ENCODE results near the gene CDH2.

CDH2 gene

DNA sequence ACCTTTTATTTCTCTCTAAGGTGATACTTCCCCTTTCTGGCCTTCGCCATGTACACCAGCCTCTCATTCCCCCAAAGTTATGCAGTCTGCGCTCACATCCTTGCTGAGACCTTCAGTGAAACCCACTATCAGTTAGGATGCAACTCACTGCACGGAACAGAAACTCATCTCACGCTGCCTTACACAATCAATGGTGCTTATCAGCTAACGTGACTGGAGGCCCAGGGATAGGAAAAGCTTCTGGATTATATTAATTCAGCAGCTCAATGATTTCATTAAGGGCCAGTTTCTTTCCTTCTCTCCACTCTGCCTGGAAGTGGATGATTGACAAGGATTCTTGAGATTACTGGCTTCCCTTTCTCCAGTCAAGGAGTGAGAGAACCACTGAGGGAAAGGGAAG, 44.8 kb downstream of the CDH2 start:
- H3K4me3 ChIP-seq (ENCODE audit: low read depth in 1 of 5, low read length in 5 of 5), result no peak overlapping the region
- no peaks in the 10 kb centered on the region for H3K36me3 ChIP-seq (ENCODE audit: control insufficient read depth in 5 of 5, insufficient read depth in 5 of 5, low read length in 5 of 5)
- no peak overlapping the region for H3K27ac ChIP-seq (ENCODE audit: low read depth, low read length)
- no peak overlapping the region for H3K9ac ChIP-seq (ENCODE audit: low read length in 5 of 5)
- no peaks in the 10 kb centered on the region for H3K4me1 ChIP-seq (ENCODE audit: control insufficient read depth in 5 of 5, insufficient read depth in 5 of 5, low read length in 5 of 5)
- no peaks in the 10 kb centered on the region for H3K27me3 ChIP-seq (ENCODE audit: control insufficient read depth in 5 of 5, insufficient read depth in 4 of 5, low read length in 5 of 5)
- H3K9me3 ChIP-seq (ENCODE audit: control insufficient read depth in 5 of 5, low read length in 5 of 5), result no peaks in the 10 kb centered on the region

DNA sequence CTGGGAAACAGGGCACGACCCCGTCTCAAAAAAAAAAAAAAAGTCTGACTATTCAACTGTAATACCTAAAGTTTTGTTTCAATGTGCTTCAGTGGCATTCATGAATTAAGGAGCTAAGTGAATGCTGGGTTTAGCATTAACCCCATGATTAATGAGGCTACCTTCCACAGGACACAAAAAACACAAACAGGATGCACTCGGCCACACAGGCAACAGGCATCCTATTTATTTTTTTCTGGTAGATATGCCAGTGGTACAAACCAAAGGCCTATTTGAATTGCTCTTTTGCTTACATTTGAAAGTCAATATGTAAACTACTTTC, 48.3 kb downstream of the CDH2 start:
- no peak overlapping the region for H3K27ac ChIP-seq (ENCODE audit: low read depth, low read length)

GRCh38 chr18:28127763-28128658, 48.9 kb downstream of the CDH2 start:
- Histone ChIP-seq H3K27me3 (ENCODE audit: control insufficient read depth in 5 of 5, insufficient read depth in 4 of 5, low read length in 5 of 5) (no peaks in the 10 kb centered on the region), H3K4me3 (ENCODE audit: low read depth in 1 of 5, low read length in 5 of 5) (no peak overlapping the region), H3K9ac (ENCODE audit: low read length in 5 of 5) (no peak overlapping the region), H3K27ac (ENCODE audit: low read depth, low read length) (no peak overlapping the region), H3K36me3 (ENCODE audit: control insufficient read depth in 5 of 5, insufficient read depth in 5 of 5, low read length in 5 of 5) (no peaks in the 10 kb centered on the region), H3K4me1 (ENCODE audit: control insufficient read depth in 5 of 5, insufficient read depth in 5 of 5, low read length in 5 of 5) (no peaks in the 10 kb centered on the region), H3K9me3 (ENCODE audit: control insufficient read depth in 5 of 5, low read length in 5 of 5) (no peaks in the 10 kb centered on the region)

More for the DNA sequence above, 48.3 kb downstream of the CDH2 start:
- H3K9ac ChIP-seq (ENCODE audit: low read length in 5 of 5), result no peak overlapping the region
- H3K36me3 ChIP-seq (ENCODE audit: control insufficient read depth in 5 of 5, insufficient read depth in 5 of 5, low read length in 5 of 5), result no peaks in the 10 kb centered on the region
- H3K4me3 ChIP-seq (ENCODE audit: low read depth in 1 of 5, low read length in 5 of 5), result no peak overlapping the region
- H3K9me3 ChIP-seq (ENCODE audit: control insufficient read depth in 5 of 5, low read length in 5 of 5), result no peaks in the 10 kb centered on the region
- no peaks in the 10 kb centered on the region for H3K27me3 ChIP-seq (ENCODE audit: control insufficient read depth in 5 of 5, insufficient read depth in 4 of 5, low read length in 5 of 5)
- no peaks in the 10 kb centered on the region for H3K4me1 ChIP-seq (ENCODE audit: control insufficient read depth in 5 of 5, insufficient read depth in 5 of 5, low read length in 5 of 5)

DNA sequence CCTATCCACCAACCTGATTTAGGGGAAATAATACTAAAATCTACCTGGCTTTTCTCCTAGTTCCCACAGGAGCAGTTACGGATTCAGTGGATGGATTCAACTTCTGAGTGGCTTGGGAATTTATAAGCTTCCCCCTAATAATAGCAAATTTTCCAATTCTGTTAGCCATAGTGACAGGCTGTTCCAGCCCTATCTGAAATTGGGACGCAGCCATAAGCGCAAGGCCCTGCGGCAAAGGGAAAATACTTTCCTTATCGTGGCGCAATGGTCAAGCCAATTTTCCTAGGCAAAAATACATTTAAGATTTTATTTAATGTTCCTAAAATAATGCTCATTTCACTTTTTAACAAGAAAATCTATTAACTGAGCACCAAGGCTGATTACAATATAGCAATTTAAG, 49.7 kb downstream of the CDH2 start:
- H3K4me1 ChIP-seq (ENCODE audit: control insufficient read depth in 5 of 5, insufficient read depth in 5 of 5, low read length in 5 of 5), result no peaks in the 10 kb centered on the region
- no peak overlapping the region for H3K27ac ChIP-seq (ENCODE audit: low read depth, low read length)
- no peaks in the 10 kb centered on the region for H3K27me3 ChIP-seq (ENCODE audit: control insufficient read depth in 5 of 5, insufficient read depth in 4 of 5, low read length in 5 of 5)
- no peak overlapping the region for H3K4me3 ChIP-seq (ENCODE audit: low read depth in 1 of 5, low read length in 5 of 5)
- no peaks in the 10 kb centered on the region for H3K36me3 ChIP-seq (ENCODE audit: control insufficient read depth in 5 of 5, insufficient read depth in 5 of 5, low read length in 5 of 5)
- H3K9me3 ChIP-seq (ENCODE audit: control insufficient read depth in 5 of 5, low read length in 5 of 5), result no peaks in the 10 kb centered on the region
- H3K9ac ChIP-seq (ENCODE audit: low read length in 5 of 5), result no peak overlapping the region

GRCh38 chr18:28126768-28127167, 50.2 kb downstream of the CDH2 start:
- Histone ChIP-seq H3K27ac (ENCODE audit: low read depth, low read length) (no peak overlapping the region), H3K4me3 (ENCODE audit: low read depth in 1 of 5, low read length in 5 of 5) (no peak overlapping the region), H3K4me1 (ENCODE audit: control insufficient read depth in 5 of 5, insufficient read depth in 5 of 5, low read length in 5 of 5) (no peaks in the 10 kb centered on the region)

GRCh38 chr18:28125051-28125450, 51.9 kb downstream of the CDH2 start:
- H3K36me3 ChIP-seq (ENCODE audit: control insufficient read depth in 5 of 5, insufficient read depth in 5 of 5, low read length in 5 of 5), result no peaks in the 10 kb centered on the region

More at GRCh38 chr18:28126768-28127167, 50.2 kb downstream of the CDH2 start:
- Histone ChIP-seq H3K27me3 (ENCODE audit: control insufficient read depth in 5 of 5, insufficient read depth in 4 of 5, low read length in 5 of 5) (no peaks in the 10 kb centered on the region), H3K9ac (ENCODE audit: low read length in 5 of 5) (no peak overlapping the region), H3K36me3 (ENCODE audit: control insufficient read depth in 5 of 5, insufficient read depth in 5 of 5, low read length in 5 of 5) (no peaks in the 10 kb centered on the region), H3K9me3 (ENCODE audit: control insufficient read depth in 5 of 5, low read length in 5 of 5) (no peaks in the 10 kb centered on the region)

DNA sequence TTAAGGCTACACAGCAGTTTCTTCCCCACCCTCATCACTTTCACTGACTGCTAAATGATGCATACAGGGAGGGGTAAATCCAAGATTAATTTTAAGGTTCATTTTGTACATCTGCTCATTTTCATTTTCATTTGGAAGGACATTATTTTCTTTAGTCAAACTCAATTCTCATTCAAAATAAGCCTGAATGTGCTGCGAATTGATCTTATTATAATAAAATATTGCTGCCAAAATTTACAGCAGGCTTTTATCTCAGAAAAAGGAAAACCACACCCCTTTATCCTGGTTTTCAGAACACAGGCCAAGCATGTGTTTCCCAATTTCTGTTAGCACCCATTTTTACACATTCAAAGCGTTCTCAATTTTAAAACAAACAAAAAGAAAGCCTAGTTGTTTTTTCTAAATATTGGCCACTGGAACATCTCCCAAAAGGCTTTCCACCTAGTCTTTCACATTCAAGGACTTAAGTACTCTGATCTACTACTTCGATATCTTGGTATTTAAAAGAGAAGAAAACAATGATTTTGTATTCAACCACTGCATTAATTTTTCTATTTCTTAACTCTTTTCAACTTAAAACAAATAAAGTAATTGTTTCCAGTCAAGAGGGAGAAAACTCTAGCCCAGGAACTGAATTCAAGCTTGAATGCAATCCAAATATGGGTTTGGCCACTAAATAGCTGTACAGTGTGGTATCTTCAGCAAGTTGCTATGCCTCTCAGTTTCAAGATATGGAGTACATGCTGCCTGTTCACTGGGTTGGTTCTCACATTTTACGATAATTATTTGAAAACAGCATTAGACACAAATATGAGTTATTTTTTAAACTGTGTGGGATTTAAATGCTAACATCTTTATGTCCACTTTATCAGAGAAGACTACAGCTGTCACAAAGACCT, 52.5 kb downstream of the CDH2 start:
- H3K27ac ChIP-seq (ENCODE audit: low read depth, low read length), result no peak overlapping the region
- no peaks in the 10 kb centered on the region for H3K36me3 ChIP-seq (ENCODE audit: control insufficient read depth in 5 of 5, insufficient read depth in 5 of 5, low read length in 5 of 5)
- no peaks in the 10 kb centered on the region for H3K4me1 ChIP-seq (ENCODE audit: control insufficient read depth in 5 of 5, insufficient read depth in 5 of 5, low read length in 5 of 5)
- no peak overlapping the region for H3K4me3 ChIP-seq (ENCODE audit: low read depth in 1 of 5, low read length in 5 of 5)
- H3K27me3 ChIP-seq (ENCODE audit: control insufficient read depth in 5 of 5, insufficient read depth in 4 of 5, low read length in 5 of 5), result no peaks in the 10 kb centered on the region
- no peaks in the 10 kb centered on the region for H3K9me3 ChIP-seq (ENCODE audit: control insufficient read depth in 5 of 5, low read length in 5 of 5)
- H3K9ac ChIP-seq (ENCODE audit: low read length in 5 of 5), result no peak overlapping the region

More at GRCh38 chr18:28125051-28125450, 51.9 kb downstream of the CDH2 start:
- H3K9ac ChIP-seq (ENCODE audit: low read length in 5 of 5), result no peak overlapping the region
- no peak overlapping the region for H3K27ac ChIP-seq (ENCODE audit: low read depth, low read length)
- H3K27me3 ChIP-seq (ENCODE audit: control insufficient read depth in 5 of 5, insufficient read depth in 4 of 5, low read length in 5 of 5), result no peaks in the 10 kb centered on the region
- no peak overlapping the region for H3K4me3 ChIP-seq (ENCODE audit: low read depth in 1 of 5, low read length in 5 of 5)
- H3K9me3 ChIP-seq (ENCODE audit: control insufficient read depth in 5 of 5, low read length in 5 of 5), result no peaks in the 10 kb centered on the region
- no peaks in the 10 kb centered on the region for H3K4me1 ChIP-seq (ENCODE audit: control insufficient read depth in 5 of 5, insufficient read depth in 5 of 5, low read length in 5 of 5)

DNA sequence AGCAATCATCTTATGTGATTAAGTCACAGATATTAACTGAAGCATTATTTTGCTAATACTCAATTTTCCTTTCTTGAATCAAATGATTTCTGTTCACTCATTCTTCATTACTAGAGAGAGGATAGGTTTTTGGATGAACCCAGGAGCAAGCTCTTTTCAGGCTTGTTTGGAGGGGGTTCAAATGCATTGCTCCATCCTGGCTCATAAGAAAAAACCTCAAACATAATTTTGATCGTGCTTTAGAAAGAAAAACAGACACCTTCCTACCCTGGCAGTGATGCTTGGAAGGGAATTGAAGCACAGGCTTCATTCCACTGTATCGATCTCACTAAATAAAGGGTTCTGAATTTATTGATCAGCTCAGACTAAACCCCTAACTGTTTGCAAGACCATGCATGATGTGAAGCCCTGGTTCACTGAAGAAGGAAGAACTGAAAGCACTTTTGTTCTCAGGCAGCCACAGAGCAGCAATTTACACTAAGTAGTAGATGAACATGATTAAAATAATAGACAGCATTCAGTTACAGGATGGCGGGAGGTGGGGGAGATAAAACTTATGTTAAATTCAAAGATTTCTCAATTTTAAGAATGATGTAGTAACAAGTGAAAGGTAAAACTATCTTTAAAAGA, 53.4 kb downstream of the CDH2 start:
- Histone ChIP-seq H3K36me3 (ENCODE audit: control insufficient read depth in 5 of 5, insufficient read depth in 5 of 5, low read length in 5 of 5) (no peaks in the 10 kb centered on the region), H3K27me3 (ENCODE audit: control insufficient read depth in 5 of 5, insufficient read depth in 4 of 5, low read length in 5 of 5) (no peaks in the 10 kb centered on the region), H3K9ac (ENCODE audit: low read length in 5 of 5) (no peak overlapping the region), H3K9me3 (ENCODE audit: control insufficient read depth in 5 of 5, low read length in 5 of 5) (no peaks in the 10 kb centered on the region), H3K4me1 (ENCODE audit: control insufficient read depth in 5 of 5, insufficient read depth in 5 of 5, low read length in 5 of 5) (no peaks in the 10 kb centered on the region), H3K27ac (ENCODE audit: low read depth, low read length) (no peak overlapping the region), H3K4me3 (ENCODE audit: low read depth in 1 of 5, low read length in 5 of 5) (no peak overlapping the region)

- Histone ChIP-seq H3K27me3 (ENCODE audit: control insufficient read depth in 5 of 5, insufficient read depth in 4 of 5, low read length in 5 of 5) (no peaks in the 10 kb centered on the region), H3K9ac (ENCODE audit: low read length in 5 of 5) (no peak overlapping the region), H3K36me3 (ENCODE audit: control insufficient read depth in 5 of 5, insufficient read depth in 5 of 5, low read length in 5 of 5) (no peaks in the 10 kb centered on the region), H3K27ac (ENCODE audit: low read depth, low read length) (no peak overlapping the region), H3K4me1 (ENCODE audit: control insufficient read depth in 5 of 5, insufficient read depth in 5 of 5, low read length in 5 of 5) (no peaks in the 10 kb centered on the region), H3K9me3 (ENCODE audit: control insufficient read depth in 5 of 5, low read length in 5 of 5) (no peaks in the 10 kb centered on the region), H3K4me3 (ENCODE audit: low read depth in 1 of 5, low read length in 5 of 5) (no peak overlapping the region)
Measured at GRCh38 chr18:28120828-28121515, 56.0 kb downstream of the CDH2 start.
